Panc1 (cell line): ENCODE results near the gene AKAP1. TPM values are rescaled to one million over a fixed set of nuclear protein-coding genes. Genes with fewer than 3 reads are reported as not detected.

Experiments
- ATAC-seq: fragments of 200-7000 bp; cut with Tn5 transposase; 2 replicates; pipeline ENCODE4 v1.9.1; 2020; ENCODE audit warnings: mild to moderate bottlenecking, moderate library complexity
- Bru-seq: library from RNA; stranded (reverse); fragments of 400-500 nt; gene quantifications from one replicate; lab custom pipeline; 2021; lab: Mats Ljungman, UMichigan
- BruChase-seq, 2 experiments: library from RNA; stranded (reverse); fragments of 400-500 nt; gene quantifications; one replicate each; lab custom pipeline; 2021; lab: Mats Ljungman, UMichigan
- BruUV-seq: library from RNA; stranded (reverse); fragments of 400-500 nt; replicated peaks from 2 replicates; lab custom pipeline; 2021; lab: Mats Ljungman, UMichigan
- CTCF ChIA-PET: fragments of 300-600 bp; sonication (Branson Sonifier 250); formaldehyde crosslinking; loops from one replicate; lab custom pipeline; 2022; ENCODE audit warnings: antibody characterized with exemption; lab: Charles Lee
- POLR2A ChIA-PET: fragments of 300-600 bp; sonication (Branson Sonifier 250); formaldehyde crosslinking; loops from one replicate; lab custom pipeline; 2022; ENCODE audit warnings: antibody characterized with exemption; lab: Charles Lee
- DNase-seq: peaks from one replicate; pipeline ENCODE4 v3.0.0-alpha.2; 2010; ENCODE audit warnings: low read depth, low spot score
- H3K27ac ChIP-seq: 2 replicates; pipeline ENCODE4 v1.5.1; 2011; ENCODE audit warnings: mild to moderate bottlenecking, low read length, inconsistent platforms
- H3K27me3 ChIP-seq: fragments of 200-500 bp; sonication (Bioruptor generic); 2 replicates; pipeline ENCODE4 v1.6.0; 2014; ENCODE audit warnings: low read length, inconsistent platforms; ENCODE audit not compliant: control insufficient read depth, insufficient read depth
- H3K36me3 ChIP-seq: fragments of 200-500 bp; sonication (Bioruptor generic); 2 replicates; pipeline ENCODE4 v1.5.1; 2014; ENCODE audit warnings: inconsistent platforms, mild to moderate bottlenecking, low read length, moderate library complexity; ENCODE audit not compliant: control insufficient read depth, insufficient read depth
- H3K4me1 ChIP-seq: 2 replicates; pipeline ENCODE4 v1.5.1; 2011; ENCODE audit warnings: inconsistent platforms, mild to moderate bottlenecking, low read length, moderate library complexity; ENCODE audit not compliant: control insufficient read depth, insufficient read depth
- H3K4me3 ChIP-seq, 2 experiments: 2 replicates each; pipeline ENCODE4 v1.5.1; 2011 to 2012; ENCODE audit warnings: low read depth in 2 of 2, low read length in 2 of 2, mild to moderate bottlenecking in 2 of 2, inconsistent platforms in 1 of 2, moderate library complexity in 1 of 2
- H3K9me3 ChIP-seq: fragments of 200-500 bp; sonication (Bioruptor generic); 2 replicates; pipeline ENCODE4 v1.5.1; 2014; ENCODE audit warnings: low read depth, mild to moderate bottlenecking, inconsistent platforms, low read length, moderate library complexity; ENCODE audit not compliant: control insufficient read depth, insufficient read depth
- POLR2AphosphoS5 ChIP-seq: IDR thresholded peaks from 2 replicates; pipeline ENCODE4 v1.6.1; 2012; ENCODE audit warnings: mild to moderate bottlenecking, low read depth, low read length, moderate library complexity
- SIN3A ChIP-seq: IDR thresholded peaks from 2 replicates; pipeline ENCODE4 v1.6.1; 2012; ENCODE audit warnings: low read depth, mild to moderate bottlenecking, low read length, moderate library complexity, borderline replicate concordance; ENCODE audit not compliant: insufficient read depth
- TCF7L2 ChIP-seq: IDR thresholded peaks from 2 replicates; pipeline ENCODE4 v1.6.1; 2011; ENCODE audit warnings: mild to moderate bottlenecking, low read depth, low read length, inconsistent platforms
- in situ Hi-C: cut with HindIII; loops from 2 replicates; pipeline ENCODE4 v1.10.0; 2016; ENCODE audit warnings: low sequenced_read_pairs, low pct_unique_long_range_greater_than_20kb
- intact Hi-C: fragments of 100-400 bp; cut with micrococcal nuclease; formaldehyde crosslinking; loops from one replicate; pipeline ENCODE4 v1.10.0; 2022; ENCODE audit not compliant: unreplicated experiment
- long read RNA-seq: library from polyadenylated mRNA; unstranded; transcript quantifications from one replicate; pipeline ENCODE4 v2.0.0, GENCODE V29; 2021; ENCODE audit not compliant: unreplicated experiment
- polyA plus RNA-seq: library from polyadenylated mRNA; unstranded; fragments of >200 nt; gene quantifications from one replicate; pipeline ENCODE4 v1.2.1, GENCODE V29; 2012; ENCODE audit warnings: missing spikeins; ENCODE audit not compliant: insufficient read length
- total RNA-seq: library from RNA; stranded (reverse); gene quantifications from one replicate; pipeline ENCODE4 v1.2.1, GENCODE V29; 2021; ENCODE audit not compliant: unreplicated experiment
- TF ChIP-seq, protein P1 (sequence below): fragments of 450-650 bp; IDR thresholded peaks from 2 replicates; pipeline ENCODE4 v1.5.1; 2017; ENCODE audit warnings: mild to moderate bottlenecking
- TF ChIP-seq, protein P2 (sequence below), 2 experiments: IDR thresholded peaks; 2 replicates each; pipeline ENCODE4 v1.6.1; 2011 to 2012; ENCODE audit warnings: low read depth in 2 of 2, control low read depth in 1 of 2, low read length in 1 of 2, mild to moderate bottlenecking in 1 of 2, moderate library complexity in 1 of 2; ENCODE audit not compliant: insufficient read depth in 1 of 2

AKAP1 gene, protein sequence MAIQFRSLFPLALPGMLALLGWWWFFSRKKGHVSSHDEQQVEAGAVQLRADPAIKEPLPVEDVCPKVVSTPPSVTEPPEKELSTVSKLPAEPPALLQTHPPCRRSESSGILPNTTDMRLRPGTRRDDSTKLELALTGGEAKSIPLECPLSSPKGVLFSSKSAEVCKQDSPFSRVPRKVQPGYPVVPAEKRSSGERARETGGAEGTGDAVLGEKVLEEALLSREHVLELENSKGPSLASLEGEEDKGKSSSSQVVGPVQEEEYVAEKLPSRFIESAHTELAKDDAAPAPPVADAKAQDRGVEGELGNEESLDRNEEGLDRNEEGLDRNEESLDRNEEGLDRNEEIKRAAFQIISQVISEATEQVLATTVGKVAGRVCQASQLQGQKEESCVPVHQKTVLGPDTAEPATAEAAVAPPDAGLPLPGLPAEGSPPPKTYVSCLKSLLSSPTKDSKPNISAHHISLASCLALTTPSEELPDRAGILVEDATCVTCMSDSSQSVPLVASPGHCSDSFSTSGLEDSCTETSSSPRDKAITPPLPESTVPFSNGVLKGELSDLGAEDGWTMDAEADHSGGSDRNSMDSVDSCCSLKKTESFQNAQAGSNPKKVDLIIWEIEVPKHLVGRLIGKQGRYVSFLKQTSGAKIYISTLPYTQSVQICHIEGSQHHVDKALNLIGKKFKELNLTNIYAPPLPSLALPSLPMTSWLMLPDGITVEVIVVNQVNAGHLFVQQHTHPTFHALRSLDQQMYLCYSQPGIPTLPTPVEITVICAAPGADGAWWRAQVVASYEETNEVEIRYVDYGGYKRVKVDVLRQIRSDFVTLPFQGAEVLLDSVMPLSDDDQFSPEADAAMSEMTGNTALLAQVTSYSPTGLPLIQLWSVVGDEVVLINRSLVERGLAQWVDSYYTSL
- total RNA-seq (52.7 TPM), Bru-seq, nascent RNA (percentile 73 among the genes with signal in this experiment), BruChase-seq, experiment 1, labeled RNA remaining after a 2-hour chase (percentile 82 among the genes with signal in this experiment), BruChase-seq, experiment 2, labeled RNA remaining after a 6-hour chase (percentile 84 among the genes with signal in this experiment)
- 66.6 TPM for polyA plus RNA-seq
- long read RNA-seq, transcript AKAP1-202 (11 exons, 3,970 nt): major isoform, 130 of 195 reads
- long read RNA-seq, partial matches to known transcripts: 47 of 195 reads
- long read RNA-seq, other reads (novel, unspliced or antisense): 18 of 195 reads

DNA sequence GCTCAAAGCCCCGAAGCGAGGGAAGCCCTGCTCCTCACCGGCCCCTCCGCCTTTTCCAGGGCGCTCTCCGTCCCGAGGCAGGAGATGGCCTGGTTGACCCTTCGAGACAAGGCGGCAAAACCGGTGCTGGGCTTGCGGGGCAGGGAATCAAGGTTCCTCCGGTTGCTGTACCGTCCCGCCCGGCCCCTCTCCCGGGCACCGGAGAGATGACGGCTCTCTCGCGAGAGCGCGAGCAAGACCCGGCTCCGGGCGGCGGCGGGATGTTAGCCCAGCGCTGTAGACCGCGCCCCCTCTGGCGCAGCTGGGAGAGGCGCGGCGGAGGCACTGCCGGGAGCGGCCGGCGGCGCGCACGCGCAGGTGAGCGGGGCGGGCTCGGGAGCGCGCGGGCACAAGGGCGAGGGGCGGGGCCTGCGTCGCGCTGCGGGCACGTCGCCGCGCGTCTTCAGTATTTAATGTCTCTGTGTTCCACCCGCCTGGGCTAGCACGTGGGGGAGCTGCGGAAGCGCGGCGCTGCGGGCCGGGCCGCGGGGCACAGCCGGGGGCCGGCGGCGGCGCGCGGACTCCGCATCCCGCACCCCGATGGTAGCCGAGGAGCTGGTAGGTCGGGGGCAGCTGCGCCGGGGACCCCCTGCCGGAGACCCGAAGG, at the start of gene AKAP1:
Gene AKAP1 (plus strand): TSS at position 445 of the 646 bp plus-strand sequence. CDS start 20,219 bp downstream, outside the sequence.
- intact Hi-C loops (no loop called here), in situ Hi-C loops (no loop called here)
- no peaks in the 10 kb centered on the region for H3K9me3 ChIP-seq
- ChIA-PET CTCF (no interaction called here), POLR2A (no interaction called here)
- peak; percentile 64 for TF ChIP-seq TCF7L2
- TF ChIP-seq, protein P1, sequence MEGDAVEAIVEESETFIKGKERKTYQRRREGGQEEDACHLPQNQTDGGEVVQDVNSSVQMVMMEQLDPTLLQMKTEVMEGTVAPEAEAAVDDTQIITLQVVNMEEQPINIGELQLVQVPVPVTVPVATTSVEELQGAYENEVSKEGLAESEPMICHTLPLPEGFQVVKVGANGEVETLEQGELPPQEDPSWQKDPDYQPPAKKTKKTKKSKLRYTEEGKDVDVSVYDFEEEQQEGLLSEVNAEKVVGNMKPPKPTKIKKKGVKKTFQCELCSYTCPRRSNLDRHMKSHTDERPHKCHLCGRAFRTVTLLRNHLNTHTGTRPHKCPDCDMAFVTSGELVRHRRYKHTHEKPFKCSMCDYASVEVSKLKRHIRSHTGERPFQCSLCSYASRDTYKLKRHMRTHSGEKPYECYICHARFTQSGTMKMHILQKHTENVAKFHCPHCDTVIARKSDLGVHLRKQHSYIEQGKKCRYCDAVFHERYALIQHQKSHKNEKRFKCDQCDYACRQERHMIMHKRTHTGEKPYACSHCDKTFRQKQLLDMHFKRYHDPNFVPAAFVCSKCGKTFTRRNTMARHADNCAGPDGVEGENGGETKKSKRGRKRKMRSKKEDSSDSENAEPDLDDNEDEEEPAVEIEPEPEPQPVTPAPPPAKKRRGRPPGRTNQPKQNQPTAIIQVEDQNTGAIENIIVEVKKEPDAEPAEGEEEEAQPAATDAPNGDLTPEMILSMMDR: peak; percentile 63; the same call in 1 of the 2 replicates
- TF ChIP-seq POLR2AphosphoS5: peak; percentile 93
- TF ChIP-seq, protein P2, sequence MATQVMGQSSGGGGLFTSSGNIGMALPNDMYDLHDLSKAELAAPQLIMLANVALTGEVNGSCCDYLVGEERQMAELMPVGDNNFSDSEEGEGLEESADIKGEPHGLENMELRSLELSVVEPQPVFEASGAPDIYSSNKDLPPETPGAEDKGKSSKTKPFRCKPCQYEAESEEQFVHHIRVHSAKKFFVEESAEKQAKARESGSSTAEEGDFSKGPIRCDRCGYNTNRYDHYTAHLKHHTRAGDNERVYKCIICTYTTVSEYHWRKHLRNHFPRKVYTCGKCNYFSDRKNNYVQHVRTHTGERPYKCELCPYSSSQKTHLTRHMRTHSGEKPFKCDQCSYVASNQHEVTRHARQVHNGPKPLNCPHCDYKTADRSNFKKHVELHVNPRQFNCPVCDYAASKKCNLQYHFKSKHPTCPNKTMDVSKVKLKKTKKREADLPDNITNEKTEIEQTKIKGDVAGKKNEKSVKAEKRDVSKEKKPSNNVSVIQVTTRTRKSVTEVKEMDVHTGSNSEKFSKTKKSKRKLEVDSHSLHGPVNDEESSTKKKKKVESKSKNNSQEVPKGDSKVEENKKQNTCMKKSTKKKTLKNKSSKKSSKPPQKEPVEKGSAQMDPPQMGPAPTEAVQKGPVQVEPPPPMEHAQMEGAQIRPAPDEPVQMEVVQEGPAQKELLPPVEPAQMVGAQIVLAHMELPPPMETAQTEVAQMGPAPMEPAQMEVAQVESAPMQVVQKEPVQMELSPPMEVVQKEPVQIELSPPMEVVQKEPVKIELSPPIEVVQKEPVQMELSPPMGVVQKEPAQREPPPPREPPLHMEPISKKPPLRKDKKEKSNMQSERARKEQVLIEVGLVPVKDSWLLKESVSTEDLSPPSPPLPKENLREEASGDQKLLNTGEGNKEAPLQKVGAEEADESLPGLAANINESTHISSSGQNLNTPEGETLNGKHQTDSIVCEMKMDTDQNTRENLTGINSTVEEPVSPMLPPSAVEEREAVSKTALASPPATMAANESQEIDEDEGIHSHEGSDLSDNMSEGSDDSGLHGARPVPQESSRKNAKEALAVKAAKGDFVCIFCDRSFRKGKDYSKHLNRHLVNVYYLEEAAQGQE (IDR thresholded peaks at IDR 0.05; ENCODE audit: insufficient read depth in 1 of 2, low read depth in 2 of 2, low read length in 1 of 2): no peak
- TF ChIP-seq SIN3A: peak; percentile 62; the same call in 1 of the 2 replicates
- ATAC-seq (peak; percentile 97), DNase-seq (peak; percentile 64)
- BruUV-seq: no TSS peak
- no peaks in the 10 kb centered on the region; the same call in 1 of the 2 replicates for H3K36me3 ChIP-seq
- H3K27me3 ChIP-seq: no peaks in the 10 kb centered on the region
- peak within 1 kb of the TSS; percentile 97 for H3K27ac ChIP-seq
- H3K4me1 ChIP-seq: peaks cover 26% of the 10 kb centered on the region
- H3K4me3 ChIP-seq: peak within 1 kb of the TSS; percentile 82 to 91

DNA sequence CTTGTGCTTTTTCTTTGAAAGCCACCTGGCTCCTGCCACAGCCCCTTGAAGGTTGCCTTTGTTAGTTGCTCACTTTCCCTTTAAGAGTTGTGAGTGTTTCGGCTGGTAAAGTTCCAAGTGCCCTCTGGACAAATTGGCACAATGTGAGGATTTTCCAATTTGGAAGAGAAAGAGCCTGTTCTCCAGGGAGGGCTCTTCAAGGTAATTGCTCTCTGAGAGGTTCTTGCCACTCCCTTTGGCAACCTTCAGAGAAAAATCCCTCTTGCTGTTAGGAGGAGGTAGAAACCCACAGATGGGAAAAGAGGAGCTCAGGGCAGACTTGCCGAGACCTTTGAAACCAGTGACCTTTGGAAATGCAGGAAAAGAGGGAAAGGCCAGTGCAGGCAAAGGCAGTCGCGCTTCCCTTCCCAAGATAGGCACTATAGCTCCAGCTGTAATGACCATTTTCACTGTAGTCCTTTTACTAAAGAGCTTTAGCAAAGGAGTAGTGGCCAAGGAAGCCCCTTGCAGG, 49.0 kb upstream of the AKAP1 start:
- BruUV-seq: no TSS peak
- POLR2A ChIA-PET: interaction anchor here (0.5 kb wide), 1 partner anchor 22 kb away, joined by 3 read pairs; no protein-coding TSS in a partner anchor
- Histone ChIP-seq H3K36me3 (no peaks in the 10 kb centered on the region), H3K27ac (no peak overlapping the region), H3K9me3 (no peaks in the 10 kb centered on the region), H3K4me1 (no peaks in the 10 kb centered on the region), H3K27me3 (no peaks in the 10 kb centered on the region; the same call in none of the 2 replicates), H3K4me3 (no peak overlapping the region; a peak in 1 of 4 replicates)
- intact Hi-C loops (no loop called here), in situ Hi-C loops (no loop called here)
- TF ChIP-seq POLR2AphosphoS5 (no peak), TCF7L2 (no peak), SIN3A (no peak)
- TF ChIP-seq, protein P2 (IDR thresholded peaks at IDR 0.05; ENCODE audit: insufficient read depth in 1 of 2, low read depth in 2 of 2, low read length in 1 of 2): no peak
- TF ChIP-seq, protein P1: no peak
- CTCF ChIA-PET: interaction anchor here (0.5 kb wide), 1 partner anchor 25 kb away, joined by 8 read pairs; no protein-coding TSS in a partner anchor
- ATAC-seq (no peak), DNase-seq (no peak)
